Activated T-cell treated with anti-CD3 and anti-CD28 coated beads, Interleukin-2, amount 50 U/mL, for 4 hours (primary cell): ENCODE data around the gene CNTFR. TPM values are rescaled to one million over a fixed set of nuclear protein-coding genes. Genes with fewer than 3 reads are reported as not detected.

Experiments
- ATAC-seq, 2 donors: fragments of 200-7000 bp; cut with Tn5 transposase; one replicate each; pipeline ENCODE4 v1.10.0; 2021
- DNase-seq: peaks from one replicate; pipeline ENCODE4 v3.0.0-alpha.2; 2020
- H3K27me3 Mint-ChIP-seq: one replicate; pipeline ENCODE4 v1.8.0; 2021; ENCODE audit warnings: low read depth, mixed read lengths
- H3K36me3 Mint-ChIP-seq: one replicate; pipeline ENCODE4 v1.8.0; 2022; ENCODE audit warnings: mixed read lengths; ENCODE audit not compliant: insufficient read depth
- H3K4me1 Mint-ChIP-seq: one replicate; pipeline ENCODE4 v1.8.0; 2021; ENCODE audit warnings: low read depth, mixed read lengths
- H3K4me3 Mint-ChIP-seq: one replicate; pipeline ENCODE4 v1.8.0; 2021; ENCODE audit warnings: mild to moderate bottlenecking, moderate library complexity, mixed read lengths
- H3K9me3 Mint-ChIP-seq: one replicate; pipeline ENCODE4 v1.8.0; 2021; ENCODE audit warnings: mixed read lengths
- total RNA-seq, 3 donors: library from RNA; stranded (reverse); gene quantifications; one replicate each; pipeline ENCODE4 v1.2.1, GENCODE V29; 2021

Gene CNTFR
- total RNA-seq, 3 donors from 2014 or later, result 0.18 TPM; not detected in 2

DNA sequence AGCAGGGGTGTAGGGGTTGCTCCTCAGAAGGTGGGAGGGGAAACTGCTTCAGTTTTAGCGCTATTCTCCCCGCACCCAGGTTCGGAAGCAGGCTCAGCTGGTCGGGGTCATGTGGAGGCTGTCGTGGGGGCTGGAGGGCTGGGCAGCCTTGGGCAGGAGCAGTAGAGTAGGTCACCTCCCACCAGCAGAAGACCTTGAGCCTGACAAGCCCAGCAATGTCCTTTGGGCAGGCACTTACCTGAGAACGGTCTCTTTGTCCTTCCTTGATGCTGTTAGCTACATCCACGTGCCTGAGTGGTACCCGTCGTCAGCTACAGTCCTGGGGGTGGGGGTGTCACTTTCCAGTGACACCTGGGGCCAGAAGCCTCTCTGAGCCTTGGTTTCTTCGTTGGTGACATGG, 87.1 kb downstream of the CNTFR start:
- ATAC-seq, result no peak
- H3K4me1 Mint-ChIP-seq, result peaks cover 7% of the 10 kb centered on the region
- no peak for DNase-seq
- peaks cover 10% of the 10 kb centered on the region for H3K27me3 Mint-ChIP-seq
- H3K9me3 Mint-ChIP-seq, result no peaks in the 10 kb centered on the region
- H3K4me3 Mint-ChIP-seq, result no peak overlapping the region
- H3K36me3 Mint-ChIP-seq, result no peaks in the 10 kb centered on the region

- Mint-ChIP-seq H3K9me3 (no peaks in the 10 kb centered on the region), H3K4me3 (no peak overlapping the region), H3K27me3 (peaks cover 10% of the 10 kb centered on the region), H3K4me1 (peaks cover 7% of the 10 kb centered on the region), H3K36me3 (no peaks in the 10 kb centered on the region)
- no peak for DNase-seq
- no peak for ATAC-seq
Observed at GRCh38 chr9:34501889-34502425, 87.6 kb downstream of the CNTFR start.

Other genes starting within 250 kb of the CNTFR start
- gene MYORG, start 212.8 kb downstream of the CNTFR start, total RNA-seq, result 1 to 10 TPM in 1 of 3 donors, under 1 TPM in 2; 0.60 to 1.8 (median 0.87) TPM
- gene FAM219A, start 131.2 kb downstream of the CNTFR start, total RNA-seq, result 10 to 100 TPM; 23.1 to 31.2 (median 26.4) TPM
- not detected for gene DNAI1, start 130.9 kb downstream of the CNTFR start, total RNA-seq
- not detected for gene ENHO, start 66.7 kb downstream of the CNTFR start, total RNA-seq
- gene RPP25L, start 22.4 kb upstream of the CNTFR start, total RNA-seq, result 10 to 100 TPM; 26.6 to 30.2 (median 29.9) TPM
- 10 to 100 TPM; 58.8 to 69.2 (median 64.2) TPM for gene DCTN3, start 30.8 kb upstream of the CNTFR start, total RNA-seq
- not detected for gene ARID3C, start 39.3 kb upstream of the CNTFR start, total RNA-seq
- gene SIGMAR1, start 48.1 kb upstream of the CNTFR start, total RNA-seq, result 100 to 1,000 TPM; 120 to 128 (median 123) TPM
- gene GALT, start 57.0 kb upstream of the CNTFR start, total RNA-seq, result 10 to 100 TPM; 29.8 to 37.7 (median 30.3) TPM
- 10 to 100 TPM in 1 of 3 donors, 1 to 10 TPM in 2; 7.7 to 10.4 (median 8.8) TPM for gene IL11RA, start 62.5 kb upstream of the CNTFR start, total RNA-seq
- under 1 TPM; 0.24 to 0.43 (median 0.26) TPM for gene CCL27, start 72.9 kb upstream of the CNTFR start, total RNA-seq
- 1 to 10 TPM in 2 of 3 donors, under 1 TPM in 1; 0.82 to 1.1 (median 1.0) TPM for gene CCL19, start 101.6 kb upstream of the CNTFR start, total RNA-seq
- gene CCL21, start 120.4 kb upstream of the CNTFR start, total RNA-seq, result not detected